Spinal cord (tissue), 10 donors: Measurements from ENCODE around the gene DMKN. TPM values are rescaled to one million over a fixed set of nuclear protein-coding genes. Genes with fewer than 3 reads are reported as not detected.

Experiments used
- DNase-seq, 6 donors: peaks; one replicate each; pipeline versions ENCODE4 v3.0.0 to v3.0.0-alpha.2; 2013 to 2015; ENCODE audit warnings: low spot score in 6 of 6, low read depth in 4 of 6
- H3K27ac ChIP-seq: one replicate; pipeline ENCODE4 v1.5.1; 2013; ENCODE audit warnings: low read depth, low read length, control low read depth
- H3K27me3 ChIP-seq: one replicate; pipeline ENCODE4 v1.6.1; 2013; ENCODE audit warnings: low read length; ENCODE audit not compliant: control insufficient read depth, insufficient read depth
- H3K36me3 ChIP-seq: one replicate; pipeline ENCODE4 v1.6.1; 2013; ENCODE audit warnings: low read length; ENCODE audit not compliant: control insufficient read depth, insufficient read depth
- H3K4me1 ChIP-seq: one replicate; pipeline ENCODE4 v1.6.1; 2013; ENCODE audit warnings: low read length; ENCODE audit not compliant: control insufficient read depth, insufficient read depth
- H3K4me3 ChIP-seq: one replicate; pipeline ENCODE4 v1.5.1; 2013; ENCODE audit warnings: low read depth, low read length, control low read depth
- H3K9me3 ChIP-seq: one replicate; pipeline ENCODE4 v1.6.1; 2013; ENCODE audit warnings: low read length; ENCODE audit not compliant: control insufficient read depth, insufficient read depth
- WGBS: methylation state at CpG from one replicate; pipeline ENCODE4 v1.1.5; 2013; ENCODE audit warnings: missing lambda C conversion rate; ENCODE audit not compliant: insufficient coverage; 5-methylcytosine and 5-hydroxymethylcytosine counted together
- polyA plus RNA-seq, 2 donors: library from polyadenylated mRNA; unstranded; fragments of 120-200 nt; gene quantifications; one replicate each; pipeline ENCODE4 v1.2.1, GENCODE V29; 2013; ENCODE audit not compliant: insufficient read length in 2 of 2
- total RNA-seq, 2 donors: library from RNA; depleted of rRNA in 1 of 2; stranded (reverse); fragments of 120-200 nt in 1 of 2; fragments of >200 nt in 1 of 2; gene quantifications; one replicate each; pipeline versions ENCODE4 v1.2.3 to v1.2.4, GENCODE V29; 2013 to 2014
- donor health status: healthy.

Gene DMKN
- total and polyA plus RNA-seq, 4 donors = 10.4 to 49.0 (median 24.7) TPM

DNA sequence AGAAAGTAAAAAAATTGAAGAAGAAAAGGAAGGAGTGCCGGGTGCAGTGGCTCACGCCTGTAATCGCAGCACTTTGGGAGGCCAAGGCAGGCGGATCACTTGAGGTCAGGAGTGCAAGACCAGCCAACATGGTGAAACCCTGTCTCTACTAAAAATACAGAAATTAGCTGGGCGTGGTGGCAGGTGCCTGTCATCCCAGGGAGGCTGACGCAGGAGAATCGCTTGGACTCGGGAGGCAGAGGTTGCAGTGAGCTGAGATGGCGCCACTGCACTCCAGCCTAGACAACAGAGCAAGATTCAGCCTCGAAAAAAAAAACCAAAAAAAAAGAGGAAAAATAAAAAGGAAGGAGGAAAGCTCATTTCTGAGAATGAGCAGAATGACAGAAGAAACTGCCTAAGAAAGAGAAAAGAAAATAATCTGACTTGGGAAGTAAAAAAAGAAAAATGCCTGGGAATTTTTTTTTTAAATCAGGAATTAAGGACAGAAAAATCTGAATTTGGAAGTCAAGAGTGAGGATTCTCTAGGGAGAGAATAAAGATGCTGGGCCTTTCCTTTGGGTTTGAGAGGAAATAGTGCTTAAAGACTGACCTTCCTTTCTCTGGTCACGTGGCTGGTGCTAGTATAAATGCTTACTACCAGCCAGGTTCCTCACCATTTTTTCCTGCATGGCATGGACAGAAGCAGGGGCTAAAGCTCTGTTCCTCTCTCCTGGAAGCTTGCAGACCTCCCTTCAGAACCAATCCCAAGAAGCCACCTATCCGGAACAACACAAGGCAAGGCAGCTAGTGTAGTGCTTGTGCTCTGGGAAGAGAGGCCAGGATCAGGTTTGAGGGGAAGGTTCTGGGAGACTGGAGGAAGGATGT, 65.6 kb downstream of the DMKN start, which contains the start of gene FFAR2:
TSS of gene FFAR2 (plus strand) at position 652 of the 864 bp plus-strand sequence. CDS start 1,458 bp downstream, outside the sequence.
- Histone ChIP-seq H3K27me3 (peaks cover 4% of the 10 kb centered on the region), H3K36me3 (no peaks in the 10 kb centered on the region), H3K4me3 (no peak within 1 kb of the TSS), H3K27ac (no peak within 1 kb of the TSS), H3K4me1 (no peaks in the 10 kb centered on the region), H3K9me3 (no peaks in the 10 kb centered on the region)
- no peak for DNase-seq
- 78% methylated on average over 9 of the region's 12 CpGs for WGBS

Other genes with a start within 250 kb of the DMKN start
- gene USF2, start 244.7 kb downstream of the DMKN start, total RNA-seq = 10 to 100 TPM; 37.2 to 89.6 TPM
- 100 to 1,000 TPM; 235 to 258 TPM for gene USF2, start 244.7 kb downstream of the DMKN start, polyA plus RNA-seq
- under 1 TPM in 1 of 2 donors, not detected in 1; 0.40 TPM for gene HAMP, start 231.1 kb downstream of the DMKN start, total RNA-seq
- gene HAMP, start 231.1 kb downstream of the DMKN start, polyA plus RNA-seq = under 1 TPM; 0.35 to 0.67 TPM
- 100 to 1,000 TPM in 1 of 2 donors, 10 to 100 TPM in 1; 83.5 to 215 TPM for gene MAG, start 221.5 kb downstream of the DMKN start, total RNA-seq
- 100 to 1,000 TPM; 249 to 261 TPM for gene MAG, start 221.5 kb downstream of the DMKN start, polyA plus RNA-seq
- gene CD22, start 184.5 kb downstream of the DMKN start, total RNA-seq = 10 to 100 TPM in 1 of 2 donors, 1 to 10 TPM in 1; 9.4 to 13.5 TPM
- 10 to 100 TPM; 24.2 to 39.4 TPM for gene CD22, start 184.5 kb downstream of the DMKN start, polyA plus RNA-seq
- gene FFAR1, start 165.7 kb downstream of the DMKN start, total RNA-seq = under 1 TPM in 1 of 2 donors, not detected in 1; 0.06 TPM
- gene FFAR1, start 165.7 kb downstream of the DMKN start, polyA plus RNA-seq = under 1 TPM; 0.70 to 0.83 TPM
- under 1 TPM; 0.10 to 0.11 TPM for gene FFAR3, start 155.2 kb downstream of the DMKN start, total RNA-seq
- gene FFAR3, start 155.2 kb downstream of the DMKN start, polyA plus RNA-seq = not detected
- gene GPR42, start 142.6 kb downstream of the DMKN start, total RNA-seq = not detected
- gene GPR42, start 142.6 kb downstream of the DMKN start, polyA plus RNA-seq = under 1 TPM in 1 of 2 donors, not detected in 1; 0.14 TPM
- under 1 TPM; 0.11 to 0.69 TPM for gene FFAR2, start 65.4 kb downstream of the DMKN start, total RNA-seq
- under 1 TPM; 0.29 to 0.50 TPM for gene FFAR2, start 65.4 kb downstream of the DMKN start, polyA plus RNA-seq
- gene KRTDAP, start 23.2 kb downstream of the DMKN start, total RNA-seq = not detected
- gene KRTDAP, start 23.2 kb downstream of the DMKN start, polyA plus RNA-seq = not detected
- gene SBSN, start 14.7 kb upstream of the DMKN start, total RNA-seq = under 1 TPM in 1 of 2 donors, not detected in 1; 0.06 TPM
- gene SBSN, start 14.7 kb upstream of the DMKN start, polyA plus RNA-seq = under 1 TPM; 0.17 to 0.50 TPM
- gene GAPDHS, start 19.8 kb upstream of the DMKN start, total RNA-seq = under 1 TPM in 1 of 2 donors, not detected in 1; 0.11 TPM
- not detected for gene GAPDHS, start 19.8 kb upstream of the DMKN start, polyA plus RNA-seq
- gene TMEM147, start 32.0 kb upstream of the DMKN start, total RNA-seq = 100 to 1,000 TPM in 1 of 2 donors, 10 to 100 TPM in 1; 58.2 to 126 TPM
- gene TMEM147, start 32.0 kb upstream of the DMKN start, polyA plus RNA-seq = 100 to 1,000 TPM; 108 to 109 TPM
- not detected for gene ATP4A, start 50.0 kb upstream of the DMKN start, total RNA-seq
- gene ATP4A, start 50.0 kb upstream of the DMKN start, polyA plus RNA-seq = under 1 TPM; 0.30 to 0.41 TPM
- not detected for gene PMIS2, start 72.5 kb upstream of the DMKN start, total RNA-seq
- gene PMIS2, start 72.5 kb upstream of the DMKN start, polyA plus RNA-seq = not detected
- 10 to 100 TPM in 1 of 2 donors, 1 to 10 TPM in 1; 5.1 to 15.5 TPM for gene HAUS5, start 99.1 kb upstream of the DMKN start, total RNA-seq
- 10 to 100 TPM; 18.2 to 26.0 TPM for gene HAUS5, start 99.1 kb upstream of the DMKN start, polyA plus RNA-seq
- 10 to 100 TPM; 18.1 to 55.3 TPM for gene RBM42, start 115.4 kb upstream of the DMKN start, total RNA-seq
- 10 to 100 TPM; 73.4 to 76.5 TPM for gene RBM42, start 115.4 kb upstream of the DMKN start, polyA plus RNA-seq
- 1 to 10 TPM in 1 of 2 donors, under 1 TPM in 1; 0.59 to 2.7 TPM for gene ETV2, start 128.1 kb upstream of the DMKN start, total RNA-seq
- 1 to 10 TPM; 4.0 to 4.6 TPM for gene ETV2, start 128.1 kb upstream of the DMKN start, polyA plus RNA-seq
- gene COX6B1, start 134.7 kb upstream of the DMKN start, total RNA-seq = 100 to 1,000 TPM; 321 to 628 TPM
- gene COX6B1, start 134.7 kb upstream of the DMKN start, polyA plus RNA-seq = 100 to 1,000 TPM; 378 to 396 TPM
- not detected for gene UPK1A, start 152.9 kb upstream of the DMKN start, total RNA-seq
- under 1 TPM in 1 of 2 donors, not detected in 1; 0.21 TPM for gene UPK1A, start 152.9 kb upstream of the DMKN start, polyA plus RNA-seq
- not detected for gene ZBTB32, start 190.9 kb upstream of the DMKN start, total RNA-seq
- under 1 TPM; 0.14 to 0.68 TPM for gene ZBTB32, start 190.9 kb upstream of the DMKN start, polyA plus RNA-seq
- 10 to 100 TPM in 1 of 2 donors, 1 to 10 TPM in 1; 8.2 to 15.3 TPM for gene KMT2B, start 204.4 kb upstream of the DMKN start, total RNA-seq
- gene KMT2B, start 204.4 kb upstream of the DMKN start, polyA plus RNA-seq = 10 to 100 TPM; 41.6 to 42.2 TPM
- gene IGFLR1, start 228.8 kb upstream of the DMKN start, total RNA-seq = 1 to 10 TPM; 3.1 to 3.5 TPM
- 10 to 100 TPM in 1 of 2 donors, 1 to 10 TPM in 1; 8.8 to 10.9 TPM for gene IGFLR1, start 228.8 kb upstream of the DMKN start, polyA plus RNA-seq
- gene U2AF1L4, start 231.8 kb upstream of the DMKN start, total RNA-seq = 10 to 100 TPM in 1 of 2 donors, 1 to 10 TPM in 1; 8.8 to 23.6 TPM
- gene U2AF1L4, start 231.8 kb upstream of the DMKN start, polyA plus RNA-seq = 10 to 100 TPM; 25.9 to 37.7 TPM
- gene PSENEN, start 232.0 kb upstream of the DMKN start, total RNA-seq = 100 to 1,000 TPM in 1 of 2 donors, 10 to 100 TPM in 1; 15.9 to 106 TPM
- gene PSENEN, start 232.0 kb upstream of the DMKN start, polyA plus RNA-seq = 10 to 100 TPM; 80.1 to 81.8 TPM
- gene LIN37, start 234.9 kb upstream of the DMKN start, total RNA-seq = 10 to 100 TPM in 1 of 2 donors, 1 to 10 TPM in 1; 5.1 to 15.7 TPM
- 10 to 100 TPM; 17.7 to 18.3 TPM for gene LIN37, start 234.9 kb upstream of the DMKN start, polyA plus RNA-seq
- gene HSPB6, start 243.4 kb upstream of the DMKN start, total RNA-seq = 1 to 10 TPM; 1.8 to 2.8 TPM
- gene HSPB6, start 243.4 kb upstream of the DMKN start, polyA plus RNA-seq = 10 to 100 TPM; 25.7 to 26.9 TPM
- 1 to 10 TPM; 2.8 to 7.8 TPM for gene PROSER3, start 244.5 kb upstream of the DMKN start, total RNA-seq
- 10 to 100 TPM; 15.2 to 27.7 TPM for gene PROSER3, start 244.5 kb upstream of the DMKN start, polyA plus RNA-seq